ENCODE results near the gene PTOV1. TPM values are rescaled to one million over a fixed set of nuclear protein-coding genes. Genes with fewer than 3 reads are reported as not detected.

Gene PTOV1
- total RNA-seq, 4 donors from 2014 or later, result 62.3 to 203 (median 66.8) TPM

DNA sequence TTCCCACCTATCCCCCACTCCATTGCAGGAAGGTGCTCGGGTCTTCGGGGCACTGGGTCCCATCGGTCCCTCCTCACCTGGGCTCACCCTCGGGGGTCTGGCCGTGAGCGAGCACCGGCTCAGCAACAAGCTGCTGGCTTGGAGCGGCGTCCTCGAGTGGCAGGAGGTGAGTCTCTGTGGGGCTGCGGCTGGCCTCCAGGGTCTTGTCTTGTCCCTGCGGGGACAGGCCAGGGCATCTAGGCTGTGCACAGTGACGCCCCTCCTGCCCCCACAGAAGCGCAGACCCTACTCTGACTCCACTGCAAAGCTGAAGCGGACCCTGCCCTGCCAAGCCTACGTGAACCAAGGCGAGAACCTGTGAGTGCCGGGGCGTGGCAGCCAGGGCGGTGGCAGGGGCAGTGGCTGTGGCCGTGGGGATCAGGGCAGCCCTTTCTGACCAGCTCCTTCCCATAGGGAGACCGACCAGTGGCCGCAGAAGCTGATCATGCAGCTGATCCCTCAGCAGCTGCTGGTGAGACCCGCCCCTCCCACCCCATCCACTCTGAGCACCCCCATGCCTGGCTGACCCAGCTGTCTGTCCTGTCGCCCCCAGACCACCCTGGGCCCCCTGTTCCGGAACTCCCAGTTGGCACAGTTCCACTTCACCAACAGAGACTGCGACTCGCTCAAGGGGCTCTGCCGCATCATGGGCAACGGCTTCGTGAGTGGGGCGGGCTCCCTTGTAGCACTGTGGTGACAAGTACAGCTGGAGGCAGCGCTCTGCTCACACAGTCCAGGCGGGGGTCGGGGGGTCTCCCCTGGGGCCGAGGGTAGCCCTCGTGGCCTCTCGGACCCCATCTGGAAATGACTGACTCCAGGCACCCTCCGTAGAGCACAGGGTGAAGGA, 3.7 kb downstream of the PTOV1 start:
- in situ Hi-C loops (cut with MboI; ENCODE audit: low pct_ligation_motif_present in 1 of 4, low pct_unique_long_range_greater_than_20kb in 1 of 4, low sequenced_read_pairs in 3 of 4) (loop anchor here in 1 of 4 donors (25.0 kb wide), 1 partner anchor 367 kb away; the partner anchor contains the start of genes RPL13A and RPS11), intact Hi-C loops (cut with DNase I; ENCODE audit: low total_unique reads) (loop anchor here (5.0 kb wide), 1 partner anchor 37 kb away; the partner anchor contains the start of gene MED25)
- Histone ChIP-seq H3K4me1 (peaks cover 15 to 28% (median 22%) of the 10 kb centered on the region in 4 donors), H3K36me3 (peaks cover 0 to 6% (median 2%) of the 10 kb centered on the region in 4 donors), H3K9me3 (no peaks in the 10 kb centered on the region), H3K4me3 (no peak overlapping the region), H3K27ac (no peak overlapping the region), H3K27me3 (no peaks in the 10 kb centered on the region)
- WGBS, 2 donors (ENCODE audit: low coverage in 1 of 2), result 87% methylated on average over 29 of the region's 39 CpGs; no CpG with 5 or more reads in 1 of the 2 donors
- DNase-seq, result no peak
- TF ChIP-seq, protein P1, sequence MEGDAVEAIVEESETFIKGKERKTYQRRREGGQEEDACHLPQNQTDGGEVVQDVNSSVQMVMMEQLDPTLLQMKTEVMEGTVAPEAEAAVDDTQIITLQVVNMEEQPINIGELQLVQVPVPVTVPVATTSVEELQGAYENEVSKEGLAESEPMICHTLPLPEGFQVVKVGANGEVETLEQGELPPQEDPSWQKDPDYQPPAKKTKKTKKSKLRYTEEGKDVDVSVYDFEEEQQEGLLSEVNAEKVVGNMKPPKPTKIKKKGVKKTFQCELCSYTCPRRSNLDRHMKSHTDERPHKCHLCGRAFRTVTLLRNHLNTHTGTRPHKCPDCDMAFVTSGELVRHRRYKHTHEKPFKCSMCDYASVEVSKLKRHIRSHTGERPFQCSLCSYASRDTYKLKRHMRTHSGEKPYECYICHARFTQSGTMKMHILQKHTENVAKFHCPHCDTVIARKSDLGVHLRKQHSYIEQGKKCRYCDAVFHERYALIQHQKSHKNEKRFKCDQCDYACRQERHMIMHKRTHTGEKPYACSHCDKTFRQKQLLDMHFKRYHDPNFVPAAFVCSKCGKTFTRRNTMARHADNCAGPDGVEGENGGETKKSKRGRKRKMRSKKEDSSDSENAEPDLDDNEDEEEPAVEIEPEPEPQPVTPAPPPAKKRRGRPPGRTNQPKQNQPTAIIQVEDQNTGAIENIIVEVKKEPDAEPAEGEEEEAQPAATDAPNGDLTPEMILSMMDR (IDR thresholded peaks at IDR 0.05), result no peak
- TF ChIP-seq POLR2A (IDR thresholded peaks at IDR 0.05) (no peak), POLR2AphosphoS5 (IDR thresholded peaks at IDR 0.05) (no peak), EP300 (IDR thresholded peaks at IDR 0.05; ENCODE audit: low read depth) (no peak)

DNA sequence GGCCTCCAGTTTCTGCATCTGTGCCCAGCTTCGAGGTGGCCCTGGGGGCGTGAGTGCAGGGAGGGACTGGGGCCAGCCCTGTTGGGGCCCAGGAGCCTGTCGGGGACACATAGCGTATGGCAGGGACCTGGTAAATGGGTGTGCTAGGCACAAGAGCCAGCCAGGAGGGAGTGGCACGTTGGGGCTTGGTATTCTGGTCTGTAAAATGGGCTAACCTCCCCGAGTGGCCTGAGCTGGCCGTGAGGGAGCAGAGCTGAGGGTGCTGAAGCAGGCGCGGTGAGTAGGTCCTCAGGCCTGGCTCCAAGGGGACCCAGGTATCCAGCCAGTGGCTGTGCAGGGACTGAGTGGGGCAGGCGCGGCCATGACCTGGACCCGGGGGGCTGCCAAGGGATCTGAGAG, 4.3 kb downstream of the PTOV1 start:
- H3K36me3 ChIP-seq, result peaks cover 0 to 11% (median 2%) of the 10 kb centered on the region in 4 donors
- TF ChIP-seq EP300 (IDR thresholded peaks at IDR 0.05; ENCODE audit: low read depth) (no peak), POLR2A (IDR thresholded peaks at IDR 0.05) (no peak), POLR2AphosphoS5 (IDR thresholded peaks at IDR 0.05) (no peak)
- TF ChIP-seq, protein P1 (IDR thresholded peaks at IDR 0.05), result no peak
- intact Hi-C loops (cut with DNase I; ENCODE audit: low total_unique reads), result no loop called here
- H3K9me3 ChIP-seq, result no peaks in the 10 kb centered on the region
- no peak overlapping the region for H3K4me3 ChIP-seq
- WGBS, 2 donors (ENCODE audit: low coverage in 1 of 2), result 89% methylated on average over 12 of the region's 12 CpGs; no CpG with 5 or more reads in 1 of the 2 donors
- H3K27me3 ChIP-seq, result no peaks in the 10 kb centered on the region
- in situ Hi-C loops (cut with MboI; ENCODE audit: low pct_ligation_motif_present in 1 of 4, low pct_unique_long_range_greater_than_20kb in 1 of 4, low sequenced_read_pairs in 3 of 4), result loop anchor here in 1 of 4 donors (25.0 kb wide), 1 partner anchor 368 kb away; the partner anchor contains the start of genes RPL13A and RPS11
- DNase-seq, result no peak
- no peak overlapping the region for H3K27ac ChIP-seq
- H3K4me1 ChIP-seq, result peaks cover 11 to 21% (median 20%) of the 10 kb centered on the region in 4 donors

DNA sequence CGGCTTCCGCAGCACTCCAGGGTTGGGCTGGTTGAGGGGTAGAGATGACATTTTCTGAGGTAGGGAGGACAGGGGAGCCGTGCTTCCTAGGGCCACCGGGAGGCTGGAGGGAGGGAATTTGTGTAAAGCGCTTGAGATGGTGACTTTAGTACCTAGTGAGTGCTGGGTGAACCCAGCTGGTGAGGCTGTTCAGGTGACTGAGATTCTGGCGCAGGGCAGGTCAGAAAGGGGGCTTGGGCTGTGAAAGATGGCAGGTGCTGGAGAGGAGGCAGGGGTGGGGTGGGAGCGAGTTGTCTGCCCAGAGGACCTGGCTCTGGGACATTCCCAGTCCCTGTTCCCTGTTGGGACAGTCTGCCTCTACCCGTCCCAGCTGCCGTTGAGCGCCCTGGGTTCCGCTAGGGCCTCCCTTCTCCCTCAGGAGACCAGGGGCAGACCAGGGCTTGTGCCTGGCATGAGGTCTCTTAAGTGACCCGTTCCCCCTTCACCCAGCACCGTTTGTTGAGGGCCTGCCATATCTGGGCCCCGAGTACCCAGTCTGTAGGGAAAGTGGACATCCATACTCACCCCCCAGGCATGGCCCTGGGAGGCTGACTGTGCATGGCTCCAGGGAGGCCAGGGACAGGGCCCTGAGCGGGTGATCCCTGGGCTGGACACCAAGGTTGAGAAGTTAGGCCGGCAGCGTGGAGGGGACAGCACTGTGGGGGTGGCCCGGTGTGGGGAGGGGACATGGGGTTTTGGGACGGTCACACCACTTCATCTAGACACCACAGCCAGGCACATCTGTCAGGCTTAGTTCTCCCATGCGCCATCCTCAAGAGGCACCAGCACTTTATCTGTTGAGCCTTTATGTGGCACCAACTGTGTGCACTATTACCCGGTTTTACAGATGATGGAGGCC, 5.0 kb downstream of the PTOV1 start:
- peaks cover 14 to 24% (median 21%) of the 10 kb centered on the region in 4 donors for H3K4me1 ChIP-seq
- TF ChIP-seq POLR2A (IDR thresholded peaks at IDR 0.05), result no peak
- TF ChIP-seq, protein P1 (IDR thresholded peaks at IDR 0.05), result no peak
- no peak for TF ChIP-seq EP300 (IDR thresholded peaks at IDR 0.05; ENCODE audit: low read depth)
- TF ChIP-seq POLR2AphosphoS5 (IDR thresholded peaks at IDR 0.05), result no peak
- 80 to 100% methylated on average over 2 to 21 of the region's 21 CpGs for WGBS, 2 donors (ENCODE audit: low coverage in 1 of 2)
- H3K36me3 ChIP-seq, result peaks cover 0 to 11% (median 2%) of the 10 kb centered on the region in 4 donors
- DNase-seq, result no peak
- no peaks in the 10 kb centered on the region for H3K27me3 ChIP-seq
- H3K27ac ChIP-seq, result no peak overlapping the region
- H3K4me3 ChIP-seq, result no peak overlapping the region
- in situ Hi-C loops (cut with MboI; ENCODE audit: low pct_ligation_motif_present in 1 of 4, low pct_unique_long_range_greater_than_20kb in 1 of 4, low sequenced_read_pairs in 3 of 4) (loop anchor here in 1 of 4 donors (25.0 kb wide), 1 partner anchor 369 kb away; the partner anchor contains the start of genes RPL13A and RPS11), intact Hi-C loops (cut with DNase I; ENCODE audit: low total_unique reads) (no loop called here)
- H3K9me3 ChIP-seq, result no peaks in the 10 kb centered on the region

All from transverse colon (tissue), 4 donors.